Breast epithelium (tissue), 4 donors: ENCODE measurements around the gene GFOD1. TPM values are rescaled to one million over a fixed set of nuclear protein-coding genes. Genes with fewer than 3 reads are reported as not detected.
A peak's percentile ranks its signal among the peaks of the same experiment; 100 is the strongest.

Source experiments
- DNase-seq, 2 donors: peaks; one replicate each; pipeline ENCODE4 v3.0.0-alpha.2; 2019; ENCODE audit warnings: low spot score in 2 of 2
- H3K27ac ChIP-seq, 2 donors: fragments of 200-600 bp; sonication (generic) in 1 of 2; one replicate each; pipeline ENCODE4 v1.5.1; 2016 to 2019; ENCODE audit warnings: mild to moderate bottlenecking in 1 of 2
- H3K27me3 ChIP-seq, 2 donors: fragments of 200-600 bp; sonication (generic) in 1 of 2; one replicate each; pipeline versions ENCODE4 v1.5.1 to v1.6.0; 2017 to 2019; ENCODE audit warnings: control low read depth in 1 of 2, mild to moderate bottlenecking in 1 of 2
- H3K36me3 ChIP-seq: fragments of 200-600 bp; one replicate; pipeline ENCODE4 v1.5.1; 2019
- H3K4me1 ChIP-seq, 2 donors: fragments of 200-600 bp; sonication (generic); one replicate each; pipeline ENCODE4 v1.5.1; 2016 to 2019; ENCODE audit warnings: control low read depth in 1 of 2
- H3K4me3 ChIP-seq, 3 donors: fragments of 200-600 bp; sonication (generic); 1 replicate in 2 of 3; 2 replicates in 1 of 3; pipeline ENCODE4 v1.5.1; 2016 to 2019; ENCODE audit warnings: mild to moderate bottlenecking in 3 of 3, moderate library complexity in 2 of 3
- H3K9me3 ChIP-seq, 2 donors: fragments of 200-600 bp; sonication (generic) in 1 of 2; one replicate each; pipeline ENCODE4 v1.5.1; 2016 to 2019; ENCODE audit warnings: control low read depth in 1 of 2
- CTCF ChIP-seq, 3 donors: fragments of 450-650 bp; IDR thresholded peaks; one replicate each; pipeline ENCODE4 v1.5.1; 2016 to 2017; ENCODE audit warnings: antibody characterized with exemption in 3 of 3, mild to moderate bottlenecking in 3 of 3, moderate library complexity in 3 of 3
- POLR2A ChIP-seq: fragments of 450-650 bp; IDR thresholded peaks from one replicate; pipeline ENCODE4 v1.6.1; 2016; ENCODE audit warnings: antibody characterized with exemption, mild to moderate bottlenecking, moderate library complexity
- POLR2AphosphoS5 ChIP-seq, 3 donors: sonication (generic); formaldehyde crosslinking; IDR thresholded peaks; one replicate each; pipeline ENCODE4 v1.6.1; 2017; ENCODE audit warnings: antibody characterized with exemption in 3 of 3
- intact Hi-C: fragments of 100-400 bp; cut with DNase I; formaldehyde crosslinking; loops from one replicate; pipeline ENCODE4 v1.15.1; 2023; ENCODE audit warnings: low total_unique reads
- total RNA-seq, 3 donors: library from RNA; depleted of rRNA; stranded (reverse); fragments of >200 nt; gene quantifications; one replicate each; pipeline ENCODE4 v1.1.0, GENCODE V29; 2016

The GFOD1 gene
- total RNA-seq, 3 donors from 2014 or later: 11.6 to 33.3 (median 23.3) TPM

GRCh38 chr6:13488896-13489237, 1.5 kb upstream of the GFOD1 start:
- intact Hi-C loops: no loop called here
- no peak for DNase-seq
- Histone ChIP-seq H3K27me3 (no peaks in the 10 kb centered on the region), H3K4me1 (no peaks in the 10 kb centered on the region), H3K27ac (peak overlapping the region in 1 of 2 donors; percentile 91), H3K9me3 (no peaks in the 10 kb centered on the region), H3K4me3 (no peak overlapping the region), H3K36me3 (no peaks in the 10 kb centered on the region)
- TF ChIP-seq POLR2A (no peak), POLR2AphosphoS5 (IDR thresholded peaks at IDR 0.05) (no peak), CTCF (IDR thresholded peaks at IDR 0.05) (no peak)

- Histone ChIP-seq H3K36me3 (no peaks in the 10 kb centered on the region), H3K27ac (peak overlapping the region; percentile 64 to 91), H3K4me3 (peak overlapping the region; percentile 75 to 95 (median 79)), H3K4me1 (no peaks in the 10 kb centered on the region), H3K9me3 (no peaks in the 10 kb centered on the region), H3K27me3 (no peaks in the 10 kb centered on the region)
- TF ChIP-seq POLR2A (no peak), POLR2AphosphoS5 (IDR thresholded peaks at IDR 0.05) (peak in 1 of 3 donors; percentile 5)
- intact Hi-C loops: no loop called here
- DNase-seq: no peak
Measured at GRCh38 chr6:13488015-13488895, 855 bp upstream of the GFOD1 start.

GRCh38 chr6:13486679-13487121, 700 bp downstream of the GFOD1 start:
- no peaks in the 10 kb centered on the region for H3K9me3 ChIP-seq
- TF ChIP-seq CTCF (IDR thresholded peaks at IDR 0.05): no peak
- TF ChIP-seq POLR2AphosphoS5 (IDR thresholded peaks at IDR 0.05): no peak
- no peak for TF ChIP-seq POLR2A
- DNase-seq: no peak
- intact Hi-C loops: no loop called here
- H3K27ac ChIP-seq: peak overlapping the region; percentile 78 to 91
- peak overlapping the region; percentile 75 to 95 (median 79) for H3K4me3 ChIP-seq
- no peaks in the 10 kb centered on the region for H3K27me3 ChIP-seq
- H3K4me1 ChIP-seq: no peaks in the 10 kb centered on the region
- no peaks in the 10 kb centered on the region for H3K36me3 ChIP-seq

- H3K4me3 ChIP-seq: peak overlapping the region; percentile 75 to 95 (median 79)
- intact Hi-C loops: no loop called here
- no peaks in the 10 kb centered on the region for H3K27me3 ChIP-seq
- peak overlapping the region; percentile 78 to 91 for H3K27ac ChIP-seq
- TF ChIP-seq POLR2AphosphoS5 (IDR thresholded peaks at IDR 0.05): no peak
- TF ChIP-seq CTCF (IDR thresholded peaks at IDR 0.05): no peak
- TF ChIP-seq POLR2A: no peak
- no peak for DNase-seq
- no peaks in the 10 kb centered on the region for H3K36me3 ChIP-seq
- H3K9me3 ChIP-seq: no peaks in the 10 kb centered on the region
- H3K4me1 ChIP-seq: no peaks in the 10 kb centered on the region
Measured at GRCh38 chr6:13485923-13486562, 1.4 kb downstream of the GFOD1 start.

- Histone ChIP-seq H3K9me3 (no peaks in the 10 kb centered on the region), H3K27ac (peak overlapping the region in 1 of 2 donors; percentile 28), H3K4me3 (peak overlapping the region; percentile 75 to 95 (median 79)), H3K27me3 (no peaks in the 10 kb centered on the region), H3K4me1 (no peaks in the 10 kb centered on the region), H3K36me3 (no peaks in the 10 kb centered on the region)
- intact Hi-C loops: no loop called here
- TF ChIP-seq POLR2AphosphoS5 (IDR thresholded peaks at IDR 0.05): no peak
- no peak for DNase-seq
Measured at GRCh38 chr6:13485303-13485702, 2.1 kb downstream of the GFOD1 start.

GRCh38 chr6:13484827-13485226, 2.6 kb downstream of the GFOD1 start:
- H3K27me3 ChIP-seq: no peaks in the 10 kb centered on the region
- TF ChIP-seq CTCF (IDR thresholded peaks at IDR 0.05): no peak
- no peak for TF ChIP-seq POLR2A
- TF ChIP-seq POLR2AphosphoS5 (IDR thresholded peaks at IDR 0.05): no peak
- H3K9me3 ChIP-seq: no peaks in the 10 kb centered on the region
- DNase-seq: no peak
- peak overlapping the region; percentile 75 to 95 (median 79) for H3K4me3 ChIP-seq
- intact Hi-C loops: no loop called here
- H3K27ac ChIP-seq: peak overlapping the region in 1 of 2 donors; percentile 28
- no peaks in the 10 kb centered on the region for H3K4me1 ChIP-seq
- H3K36me3 ChIP-seq: no peaks in the 10 kb centered on the region
